H1 (cell line): Measurements from ENCODE around the gene NR4A2. TPM values are rescaled to one million over a fixed set of nuclear protein-coding genes. Genes with fewer than 3 reads are reported as not detected.
A peak's percentile ranks its signal among the peaks of the same experiment; 100 is the strongest.

Experiments used
- ASH2L ChIP-seq: fragments of 200-600, 300-600 bp; sonication (generic); IDR thresholded peaks from one replicate; pipeline ENCODE4 v1.7.1; 2017; ENCODE audit warnings: low read length
- EP300 ChIP-seq, 2 experiments: IDR thresholded peaks; 1 replicate in 1 of 2; 2 replicates in 1 of 2; pipeline ENCODE4 v1.6.1; 2011 to 2012; ENCODE audit warnings: low read depth in 2 of 2, low read length in 2 of 2, mild to moderate bottlenecking in 2 of 2, borderline replicate concordance in 1 of 2, inconsistent platforms in 1 of 2, moderate library complexity in 1 of 2
- HDAC6 ChIP-seq: IDR thresholded peaks from one replicate; pipeline ENCODE4 v1.7.1; 2012; ENCODE audit warnings: low read depth, mild to moderate bottlenecking, inconsistent platforms, low read length, moderate library complexity
- KDM5A ChIP-seq: fragments of 200-600 bp; IDR thresholded peaks from 2 replicates; pipeline ENCODE4 v1.7.1; 2012; ENCODE audit warnings: mild to moderate bottlenecking, low read length, inconsistent platforms, mixed read lengths
- MAX ChIP-seq: IDR thresholded peaks from 2 replicates; pipeline ENCODE4 v1.6.1; 2012; ENCODE audit warnings: inconsistent platforms
- POLR2A ChIP-seq, 2 experiments: IDR thresholded peaks; 1 replicate in 1 of 2; 2 replicates in 1 of 2; pipeline ENCODE4 v1.6.1; 2011; ENCODE audit warnings: low read depth in 2 of 2, low read length in 2 of 2, mild to moderate bottlenecking in 2 of 2; ENCODE audit errors: control extremely low read depth in 1 of 2
- POLR2AphosphoS5 ChIP-seq: IDR thresholded peaks from 2 replicates; pipeline ENCODE4 v1.6.1; 2011; ENCODE audit warnings: low read depth, low read length
- POU5F1 ChIP-seq: IDR thresholded peaks from 2 replicates; pipeline ENCODE4 v1.6.1; 2011; ENCODE audit warnings: low read depth, mild to moderate bottlenecking, low read length, moderate library complexity
- RFX5 ChIP-seq: IDR thresholded peaks from 2 replicates; pipeline ENCODE4 v1.6.1; 2011; ENCODE audit warnings: low read depth, low read length, improper control_type of control experiment, borderline replicate concordance
- RNF2 ChIP-seq: fragments of 200-900, 300-1000 bp; sonication (generic); IDR thresholded peaks from 2 replicates; pipeline ENCODE4 v1.7.1; 2016; ENCODE audit warnings: borderline replicate concordance, low read depth, mild to moderate bottlenecking, antibody characterized with exemption, low read length; ENCODE audit not compliant: poor library complexity, severe bottlenecking; ENCODE audit errors: missing control alignments
- RXRA ChIP-seq: IDR thresholded peaks from 2 replicates; pipeline ENCODE4 v1.6.1; 2011; ENCODE audit warnings: low read depth, mild to moderate bottlenecking, low read length, moderate library complexity; ENCODE audit not compliant: insufficient read depth
- SIN3A ChIP-seq, 2 experiments: IDR thresholded peaks in 1 of 2; conservative IDR thresholded peaks in 1 of 2; 2 replicates each; pipeline ENCODE4 v1.6.1; 2011 to 2012; ENCODE audit warnings: low read length in 2 of 2, improper control_type of control experiment in 1 of 2, low read depth in 1 of 2, mild to moderate bottlenecking in 1 of 2
- SP1 ChIP-seq: IDR thresholded peaks from 2 replicates; pipeline ENCODE4 v1.6.1; 2011; ENCODE audit warnings: low read depth, low read length
- SP2 ChIP-seq: IDR thresholded peaks from 2 replicates; pipeline ENCODE4 v1.6.1; 2012; ENCODE audit warnings: mild to moderate bottlenecking, low read length, inconsistent platforms
- SRF ChIP-seq: IDR thresholded peaks from 2 replicates; pipeline ENCODE4 v1.6.1; 2011; ENCODE audit warnings: mild to moderate bottlenecking, low read depth, low read length, moderate library complexity
- TEAD4 ChIP-seq: IDR thresholded peaks from 2 replicates; pipeline ENCODE4 v1.6.1; 2012; ENCODE audit warnings: low read depth, low read length, inconsistent platforms, mixed read lengths
- ZNF274 ChIP-seq: IDR thresholded peaks from 2 replicates; pipeline ENCODE4 v1.7.0; 2012; ENCODE audit warnings: low read length, borderline replicate concordance; ENCODE audit errors: extremely low read depth
- polyA plus RNA-seq, 7 experiments: library from polyadenylated mRNA; depleted of rRNA in 3 of 7; stranded (reverse) in 5 of 7; unstranded in 2 of 7; fragments of >200 nt in 5 of 7; fragments of 200-250 nt in 2 of 7; gene quantifications; 1 replicate in 5 of 7; 2 replicates in 1 of 7; 4 replicates in 1 of 7; pipeline versions ENCODE4 v1.2.1 to v1.2.3, GENCODE V29; 2011 to 2013; ENCODE audit warnings: missing spikeins in 2 of 7, mixed read lengths in 2 of 7
- total RNA-seq: library from RNA; stranded (reverse); fragmentation: NEBNext Ultra II Directional; extraction: Animal tissue kit (Norgen Biotek cat#: 25700); gene quantifications from 2 replicates; pipeline ENCODE4 v1.2.1, GENCODE V29; 2021

NR4A2 gene
- total and polyA plus RNA-seq, 2 of the 8 experiments (the other 6 are each of a cell fraction or from before 2014, with no cell fraction given): 0.15 to 1.7 TPM

GRCh38 chr2:156322686-156323231 lies 9.8 kb downstream of the NR4A2 start (continued):
- no peak for TF ChIP-seq EP300 (IDR thresholded peaks at IDR 0.05; ENCODE audit: borderline replicate concordance in 1 of 2, low read depth in 2 of 2, low read length in 2 of 2)
- peak; percentile 40 to 76; a peak in 1 of 4 replicates for TF ChIP-seq SIN3A (conservative IDR thresholded peaks at IDR 0.05 in 1 of 2, IDR thresholded peaks at IDR 0.05 in 1 of 2; ENCODE audit: low read depth in 1 of 2, low read length in 2 of 2)
- TF ChIP-seq POLR2AphosphoS5: no peak
- TF ChIP-seq HDAC6: no peak
- TF ChIP-seq RXRA: no peak
- no peak for TF ChIP-seq SRF
- TF ChIP-seq RNF2: peak; percentile 29
- TF ChIP-seq KDM5A: no peak
- TF ChIP-seq SP2: no peak
- peak; percentile 69 for TF ChIP-seq MAX
- TF ChIP-seq TEAD4: peak; percentile 51; the same call in 1 of the 2 replicates
- no peak for TF ChIP-seq ZNF274
- TF ChIP-seq SP1: no peak; the same call in 1 of the 2 replicates
- no peak for TF ChIP-seq POU5F1
- no peak for TF ChIP-seq ASH2L
- no peak for TF ChIP-seq POLR2A (IDR thresholded peaks at IDR 0.05; ENCODE audit: control extremely low read depth in 1 of 2, low read depth in 2 of 2, low read length in 2 of 2)
- no peak for TF ChIP-seq RFX5
- TF ChIP-seq, all 59 proteins: peak for 12
